Activated T-cell treated with anti-CD3 and anti-CD28 coated beads, Interleukin-2, amount 50 U/mL, for 24 hours (primary cell): ENCODE results near the gene RHOA.
"Not testable (repeated sequence)": the region's sequence is repeated elsewhere in the genome, so short reads cannot be mapped to it uniquely, and the experiment has no call there.

Source experiments
- DNase-seq: peaks from one replicate; pipeline ENCODE4 v3.0.0-alpha.2; 2020
- H3K27ac Mint-ChIP-seq: 2 replicates; pipeline ENCODE4 v1.8.0; 2020; ENCODE audit warnings: mild to moderate bottlenecking, mixed read lengths
- H3K27me3 Mint-ChIP-seq: 2 replicates; pipeline ENCODE4 v1.8.0; 2020; ENCODE audit warnings: mixed read lengths
- H3K36me3 Mint-ChIP-seq: 2 replicates; pipeline ENCODE4 v1.8.0; 2020; ENCODE audit warnings: low read depth, mixed read lengths
- H3K4me1 Mint-ChIP-seq: 2 replicates; pipeline ENCODE4 v1.8.0; 2020; ENCODE audit warnings: low read depth, mixed read lengths
- H3K4me3 Mint-ChIP-seq: 2 replicates; pipeline ENCODE4 v1.8.0; 2020; ENCODE audit warnings: mild to moderate bottlenecking, moderate library complexity, mixed read lengths
- H3K9me3 Mint-ChIP-seq: 2 replicates; pipeline ENCODE4 v1.8.0; 2020; ENCODE audit warnings: mixed read lengths

Gene RHOA

GRCh38 chr3:49417516-49418120 lies 5.8 kb upstream of the RHOA start:
- no peaks in the 10 kb centered on the region for H3K9me3 Mint-ChIP-seq
- peaks cover 62% of the 10 kb centered on the region for H3K36me3 Mint-ChIP-seq
- H3K4me3 Mint-ChIP-seq: no peak overlapping the region
- no peaks in the 10 kb centered on the region for H3K27me3 Mint-ChIP-seq
- H3K4me1 Mint-ChIP-seq: peaks cover 73% of the 10 kb centered on the region
- DNase-seq: no peak
- peak overlapping the region; percentile 81 for H3K27ac Mint-ChIP-seq

DNA sequence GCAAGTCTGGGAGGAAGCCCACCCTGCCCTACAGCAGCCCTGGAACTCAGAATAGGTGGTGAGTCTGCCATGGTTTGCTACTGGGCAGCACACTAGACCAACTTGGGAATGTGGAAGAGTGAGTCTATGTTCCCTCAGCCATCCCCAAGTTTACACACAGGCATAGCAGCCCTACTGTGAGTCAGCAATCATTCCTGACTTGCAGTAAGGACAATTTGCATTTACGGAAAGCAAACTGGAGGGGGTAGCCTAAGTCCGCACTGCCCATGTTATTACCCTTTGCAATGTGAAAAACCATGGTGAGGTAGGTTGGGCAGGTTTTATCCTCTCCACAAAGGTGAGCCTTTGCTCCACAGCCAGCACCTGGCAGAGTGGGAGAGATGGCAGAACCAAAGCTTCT lies 5.1 kb upstream of the RHOA start:
- Mint-ChIP-seq H3K9me3 (no peaks in the 10 kb centered on the region), H3K4me3 (no peak overlapping the region), H3K4me1 (peaks cover 70% of the 10 kb centered on the region), H3K36me3 (peaks cover 67% of the 10 kb centered on the region), H3K27ac (peak overlapping the region; percentile 90), H3K27me3 (no peaks in the 10 kb centered on the region)
- no peak for DNase-seq

GRCh38 chr3:49415931-49416601 lies 4.3 kb upstream of the RHOA start:
- Mint-ChIP-seq H3K27ac (peak overlapping the region; percentile 90), H3K36me3 (peaks cover 69% of the 10 kb centered on the region), H3K4me1 (peaks cover 62% of the 10 kb centered on the region), H3K4me3 (peak overlapping the region; percentile 32), H3K27me3 (no peaks in the 10 kb centered on the region), H3K9me3 (no peaks in the 10 kb centered on the region)
- DNase-seq: peak; percentile 64

DNA sequence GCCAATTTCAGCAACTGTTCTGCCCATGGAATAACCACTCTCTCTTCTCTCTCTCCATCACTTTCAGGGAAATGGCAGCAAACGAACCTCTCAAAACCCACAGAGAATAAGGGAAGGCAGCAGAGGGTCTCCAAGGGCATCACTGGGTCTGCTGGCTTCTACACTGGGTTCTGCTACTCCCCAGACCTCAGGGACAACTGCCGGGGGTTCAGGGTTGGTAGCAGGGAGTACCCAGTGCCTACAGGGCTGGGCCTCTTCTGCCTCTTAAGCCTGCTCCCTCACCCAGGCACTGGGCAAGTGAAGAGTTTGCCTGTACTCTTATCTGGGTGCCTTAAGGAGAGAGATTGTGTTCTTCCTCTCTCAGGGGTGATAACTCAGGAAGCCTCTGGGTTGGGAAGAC lies 3.0 kb upstream of the RHOA start:
- H3K4me3 Mint-ChIP-seq: peak overlapping the region; percentile 25
- H3K4me1 Mint-ChIP-seq: peaks cover 62% of the 10 kb centered on the region
- peaks cover 73% of the 10 kb centered on the region for H3K36me3 Mint-ChIP-seq
- peak overlapping the region; percentile 90 for H3K27ac Mint-ChIP-seq
- no peaks in the 10 kb centered on the region for H3K27me3 Mint-ChIP-seq
- DNase-seq: no peak
- H3K9me3 Mint-ChIP-seq: no peaks in the 10 kb centered on the region

DNA sequence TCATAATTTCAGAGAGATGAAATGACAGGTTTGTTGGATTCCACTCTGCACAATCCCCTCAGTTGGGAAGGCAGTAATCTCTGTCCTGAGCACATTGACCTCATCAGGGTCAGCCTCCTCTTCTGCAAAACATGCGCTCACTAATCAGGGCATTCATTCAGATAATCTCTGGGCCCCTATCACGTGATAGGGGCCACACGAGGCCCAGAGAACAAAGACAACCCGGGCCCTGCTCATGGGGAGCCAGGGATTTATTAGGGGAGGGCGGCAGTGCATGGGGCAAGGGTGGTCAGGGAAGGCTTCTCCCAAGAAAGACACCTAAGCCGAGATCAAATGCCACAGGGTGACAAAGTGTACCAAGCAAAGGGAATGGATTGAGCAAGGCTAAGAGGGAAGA lies 1.6 kb upstream of the RHOA start:
- Mint-ChIP-seq H3K27ac (peak overlapping the region; percentile 95), H3K36me3 (peaks cover 75% of the 10 kb centered on the region), H3K4me3 (peak overlapping the region; percentile 92), H3K27me3 (no peaks in the 10 kb centered on the region), H3K9me3 (no peaks in the 10 kb centered on the region), H3K4me1 (peaks cover 66% of the 10 kb centered on the region)
- DNase-seq: no peak

GRCh38 chr3:49412632-49413337 lies 1.0 kb upstream of the RHOA start:
- Mint-ChIP-seq H3K27ac (peak overlapping the region; percentile 95), H3K9me3 (no peaks in the 10 kb centered on the region), H3K27me3 (no peaks in the 10 kb centered on the region), H3K36me3 (peaks cover 74% of the 10 kb centered on the region), H3K4me1 (peaks cover 67% of the 10 kb centered on the region), H3K4me3 (peak overlapping the region; percentile 92)
- no peak for DNase-seq

- H3K27ac Mint-ChIP-seq: peak overlapping the region; percentile 96
- no peaks in the 10 kb centered on the region for H3K27me3 Mint-ChIP-seq
- peaks cover 71% of the 10 kb centered on the region for H3K36me3 Mint-ChIP-seq
- no peaks in the 10 kb centered on the region for H3K9me3 Mint-ChIP-seq
- peaks cover 66% of the 10 kb centered on the region for H3K4me1 Mint-ChIP-seq
- peak overlapping the region; percentile 92 for H3K4me3 Mint-ChIP-seq
- DNase-seq: no peak
These were observed 225 bp downstream of the RHOA start for GRCh38 chr3:49411535-49411967.

DNA sequence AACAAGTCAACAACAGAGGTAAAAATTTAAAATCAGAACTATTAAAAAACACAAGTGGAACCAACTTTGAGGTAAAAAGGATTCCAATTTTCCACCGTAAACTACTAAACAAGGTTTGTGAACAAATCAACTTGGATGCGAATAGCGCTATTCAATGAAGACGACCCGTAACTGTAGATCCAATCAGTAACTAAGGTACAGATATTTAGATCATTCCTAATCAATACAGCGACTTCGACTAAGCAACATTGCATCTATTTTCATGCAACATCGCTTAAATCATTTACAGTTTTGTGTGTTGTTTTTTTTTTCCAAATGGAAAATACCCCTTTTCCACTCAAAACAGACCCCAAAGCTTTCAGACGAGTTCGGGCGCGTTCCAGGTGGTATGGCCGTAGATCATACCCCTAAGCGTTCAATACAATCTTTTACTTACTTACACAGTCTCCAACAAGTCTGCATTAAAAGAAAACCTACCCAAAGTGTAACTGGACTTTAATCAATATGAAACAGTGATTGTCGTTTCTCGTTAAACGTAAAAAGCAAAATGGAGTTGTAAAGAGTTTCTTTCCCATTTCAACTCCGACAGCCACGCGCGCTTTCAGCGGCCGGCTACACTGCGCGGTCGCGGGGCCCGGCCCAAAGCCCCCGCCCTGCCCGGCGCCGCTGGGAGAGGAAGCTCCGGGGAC lies 786 bp downstream of the RHOA start:
- Mint-ChIP-seq H3K4me1 (peaks cover 66% of the 10 kb centered on the region), H3K9me3 (no peaks in the 10 kb centered on the region), H3K27ac (peak overlapping the region; percentile 96), H3K4me3 (peak overlapping the region; percentile 92), H3K36me3 (peaks cover 70% of the 10 kb centered on the region), H3K27me3 (no peaks in the 10 kb centered on the region)
- DNase-seq: no peak

DNA sequence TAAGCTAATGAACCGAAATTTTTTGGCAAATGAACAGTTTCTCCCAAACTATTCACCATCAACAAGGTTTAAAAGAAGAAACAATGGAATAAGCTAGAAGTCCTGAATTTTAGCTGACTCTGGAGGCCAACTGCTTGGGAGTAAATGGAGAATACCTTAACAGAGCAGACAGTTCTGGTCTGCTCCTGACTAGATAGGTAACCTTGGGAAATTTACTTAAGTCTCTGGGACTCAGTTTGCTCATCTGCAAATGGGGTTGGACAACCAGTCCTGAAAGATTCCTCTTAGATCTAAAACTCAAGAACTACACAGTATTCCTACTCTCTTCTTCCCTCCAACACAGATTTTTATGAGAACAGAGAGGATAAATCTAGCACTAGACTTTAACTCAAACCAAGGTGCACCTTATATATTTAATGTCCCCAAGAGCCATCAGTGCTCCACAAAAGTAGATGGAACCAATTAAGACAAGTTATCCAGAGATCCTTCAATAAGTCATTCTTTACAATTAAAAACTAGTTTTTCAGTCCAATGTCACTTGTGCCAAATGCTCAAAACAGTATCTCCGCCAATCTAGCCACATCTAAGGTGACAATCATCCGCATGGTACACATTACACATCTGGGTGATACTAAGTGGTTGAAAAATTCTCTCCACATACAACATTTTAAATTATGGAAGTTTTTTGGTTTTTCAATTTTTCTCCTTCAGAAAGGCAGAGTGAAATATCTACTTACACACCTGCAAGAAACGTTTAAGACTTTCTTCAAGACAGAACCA lies 1.5 kb downstream of the RHOA start:
- H3K4me3 Mint-ChIP-seq: peak overlapping the region; percentile 92
- no peaks in the 10 kb centered on the region for H3K9me3 Mint-ChIP-seq
- peaks cover 67% of the 10 kb centered on the region for H3K4me1 Mint-ChIP-seq
- H3K36me3 Mint-ChIP-seq: peaks cover 70% of the 10 kb centered on the region
- no peak for DNase-seq
- no peaks in the 10 kb centered on the region for H3K27me3 Mint-ChIP-seq
- peak overlapping the region; percentile 96 for H3K27ac Mint-ChIP-seq

GRCh38 chr3:49406571-49407565 lies 4.9 kb downstream of the RHOA start:
- no peaks in the 10 kb centered on the region for H3K27me3 Mint-ChIP-seq

DNA sequence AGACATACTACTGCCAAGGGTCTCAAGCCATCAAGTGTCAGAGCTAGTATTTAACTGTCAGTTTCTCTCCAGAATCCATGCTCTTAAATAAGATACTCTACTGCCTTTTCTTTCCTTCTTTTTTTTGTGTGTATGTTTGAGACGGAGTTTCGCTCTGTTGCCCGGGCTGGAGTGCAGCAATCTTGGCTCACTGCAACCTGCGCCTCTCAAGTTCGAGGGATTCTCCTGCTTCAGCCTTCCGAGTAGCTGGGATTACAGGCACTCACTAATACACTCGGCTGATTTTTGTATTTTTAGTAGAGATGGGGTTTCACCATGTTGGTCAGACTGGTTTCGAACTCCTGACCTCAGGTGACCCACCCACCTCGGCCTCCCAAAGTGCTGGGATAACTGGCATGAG lies 6.2 kb downstream of the RHOA start:
- Mint-ChIP-seq H3K36me3 (peaks cover 72% of the 10 kb centered on the region), H3K4me1 (peaks cover 66% of the 10 kb centered on the region), H3K27ac (peak overlapping the region; percentile 91)
- H3K4me3 Mint-ChIP-seq, H3K9me3 Mint-ChIP-seq, DNase-seq, H3K27me3 Mint-ChIP-seq: not testable (repeated sequence)

More at GRCh38 chr3:49406571-49407565, 4.9 kb downstream of the RHOA start:
- DNase-seq: no peak
- Mint-ChIP-seq H3K4me1 (peaks cover 56% of the 10 kb centered on the region), H3K36me3 (peaks cover 69% of the 10 kb centered on the region), H3K9me3 (no peaks in the 10 kb centered on the region), H3K4me3 (peak overlapping the region; percentile 28), H3K27ac (peak overlapping the region; percentile 91)

DNA sequence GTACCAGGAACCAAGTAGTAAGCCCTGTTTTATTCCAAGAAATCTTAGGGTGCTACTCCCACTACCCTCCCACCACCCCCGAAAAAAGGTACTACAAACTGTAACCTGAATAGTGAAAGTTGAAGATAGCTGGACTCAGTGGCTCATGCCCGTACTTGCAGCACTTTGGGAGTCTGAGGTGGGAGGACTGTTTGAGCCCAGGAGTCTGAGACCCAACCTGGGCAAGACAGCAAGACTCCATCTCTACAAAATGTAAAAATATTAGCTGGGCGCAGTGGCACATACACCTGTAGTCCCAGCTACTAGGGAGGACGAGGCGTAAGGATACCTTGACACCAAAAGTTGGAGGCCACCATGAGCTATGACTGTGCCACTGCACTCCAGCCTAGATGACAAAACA lies 7.9 kb downstream of the RHOA start:
- no peaks in the 10 kb centered on the region for H3K9me3 Mint-ChIP-seq
- peaks cover 67% of the 10 kb centered on the region for H3K4me1 Mint-ChIP-seq
- H3K36me3 Mint-ChIP-seq: peaks cover 72% of the 10 kb centered on the region
- no peak for DNase-seq
- no peak overlapping the region for H3K4me3 Mint-ChIP-seq
- no peaks in the 10 kb centered on the region for H3K27me3 Mint-ChIP-seq
- H3K27ac Mint-ChIP-seq: peak overlapping the region; percentile 40

DNA sequence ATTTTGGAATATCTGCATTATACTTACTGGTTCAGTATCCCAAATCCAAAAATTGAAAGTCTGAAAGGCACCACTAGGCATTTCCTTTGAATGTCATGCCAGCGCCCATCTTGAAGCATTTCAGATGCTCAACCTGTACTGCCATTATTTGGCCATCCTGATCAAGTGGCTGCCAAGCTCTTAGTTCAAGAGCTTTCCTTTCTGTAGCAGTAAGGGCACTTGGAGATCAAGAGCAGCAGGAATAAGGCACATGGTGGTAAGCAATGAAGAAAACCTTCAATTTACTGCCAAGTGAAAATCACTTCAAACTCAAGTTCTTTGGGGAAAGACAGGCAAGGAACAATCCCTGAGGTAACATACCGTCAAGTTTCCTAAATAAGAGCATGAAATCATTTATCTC lies 10.0 kb downstream of the RHOA start:
- Mint-ChIP-seq H3K9me3 (no peaks in the 10 kb centered on the region), H3K36me3 (peaks cover 78% of the 10 kb centered on the region), H3K4me3 (no peak overlapping the region), H3K27ac (peak overlapping the region; percentile 81), H3K27me3 (no peaks in the 10 kb centered on the region), H3K4me1 (peaks cover 65% of the 10 kb centered on the region)
- DNase-seq: no peak
